ENCODE results near the gene PHTF2.

The PHTF2 gene

DNA sequence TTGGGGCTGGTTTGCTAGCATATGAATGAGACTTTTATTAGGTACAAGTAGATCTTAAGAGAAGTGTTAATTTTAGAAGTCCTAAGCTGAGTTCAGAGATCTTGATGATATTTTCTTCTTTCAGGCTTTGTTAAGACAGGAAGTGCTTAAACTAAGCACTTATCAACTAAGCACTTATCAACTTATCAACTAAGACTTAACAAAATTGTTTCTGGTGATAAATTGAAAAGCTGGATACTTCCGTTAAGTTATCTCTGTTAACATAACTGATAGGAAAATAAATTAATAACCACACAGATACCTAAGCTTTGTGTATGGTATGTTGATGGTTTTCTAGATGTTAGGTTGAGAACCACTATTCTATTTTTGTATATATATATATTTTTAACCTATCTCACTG lies 113.7 kb downstream of the PHTF2 start:
- TF ChIP-seq, protein P1, sequence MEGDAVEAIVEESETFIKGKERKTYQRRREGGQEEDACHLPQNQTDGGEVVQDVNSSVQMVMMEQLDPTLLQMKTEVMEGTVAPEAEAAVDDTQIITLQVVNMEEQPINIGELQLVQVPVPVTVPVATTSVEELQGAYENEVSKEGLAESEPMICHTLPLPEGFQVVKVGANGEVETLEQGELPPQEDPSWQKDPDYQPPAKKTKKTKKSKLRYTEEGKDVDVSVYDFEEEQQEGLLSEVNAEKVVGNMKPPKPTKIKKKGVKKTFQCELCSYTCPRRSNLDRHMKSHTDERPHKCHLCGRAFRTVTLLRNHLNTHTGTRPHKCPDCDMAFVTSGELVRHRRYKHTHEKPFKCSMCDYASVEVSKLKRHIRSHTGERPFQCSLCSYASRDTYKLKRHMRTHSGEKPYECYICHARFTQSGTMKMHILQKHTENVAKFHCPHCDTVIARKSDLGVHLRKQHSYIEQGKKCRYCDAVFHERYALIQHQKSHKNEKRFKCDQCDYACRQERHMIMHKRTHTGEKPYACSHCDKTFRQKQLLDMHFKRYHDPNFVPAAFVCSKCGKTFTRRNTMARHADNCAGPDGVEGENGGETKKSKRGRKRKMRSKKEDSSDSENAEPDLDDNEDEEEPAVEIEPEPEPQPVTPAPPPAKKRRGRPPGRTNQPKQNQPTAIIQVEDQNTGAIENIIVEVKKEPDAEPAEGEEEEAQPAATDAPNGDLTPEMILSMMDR (IDR thresholded peaks at IDR 0.05; ENCODE audit: insufficient read depth, low read depth, low read length, missing control alignments), result no peak
- no peak for DNase-seq (ENCODE audit: low read depth)

DNA sequence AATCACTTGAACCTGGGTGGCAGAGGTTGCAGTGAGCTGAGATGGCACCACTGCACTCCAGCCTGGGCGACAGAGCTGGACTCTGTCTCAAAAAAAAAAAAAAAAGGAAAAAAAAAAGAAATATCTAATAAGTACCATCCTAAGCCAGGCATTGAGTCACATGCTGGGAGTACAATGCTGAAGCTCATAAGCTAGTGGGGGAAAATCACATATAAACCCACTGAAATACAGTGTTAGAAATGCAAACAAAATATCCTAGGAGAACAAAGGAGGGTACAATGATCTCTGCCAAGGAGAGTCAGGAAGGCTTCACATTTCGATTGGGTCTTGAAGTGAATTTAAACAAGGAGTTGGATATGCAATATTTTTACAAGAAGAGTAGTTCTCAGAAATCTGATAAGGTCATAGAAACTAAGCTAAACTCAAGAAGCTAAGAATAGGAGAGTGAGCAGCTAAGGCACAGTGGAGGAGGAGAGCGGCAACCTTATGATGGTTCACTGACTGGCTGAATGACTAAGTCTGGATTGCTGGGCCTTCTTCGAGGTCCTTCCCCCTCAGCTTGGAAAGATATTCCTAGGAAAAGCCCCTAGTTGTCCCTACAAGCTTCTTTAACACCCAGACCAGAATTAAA lies 115.5 kb downstream of the PHTF2 start:
- no peak overlapping the region for H3K4me3 ChIP-seq (ENCODE audit: low read length)
- TF ChIP-seq, protein P1 (IDR thresholded peaks at IDR 0.05; ENCODE audit: insufficient read depth, low read depth, low read length, missing control alignments), result no peak
- no peak for DNase-seq (ENCODE audit: low read depth)

More for the DNA sequence above, 113.7 kb downstream of the PHTF2 start:
- no peak overlapping the region for H3K4me3 ChIP-seq (ENCODE audit: low read length)

DNA sequence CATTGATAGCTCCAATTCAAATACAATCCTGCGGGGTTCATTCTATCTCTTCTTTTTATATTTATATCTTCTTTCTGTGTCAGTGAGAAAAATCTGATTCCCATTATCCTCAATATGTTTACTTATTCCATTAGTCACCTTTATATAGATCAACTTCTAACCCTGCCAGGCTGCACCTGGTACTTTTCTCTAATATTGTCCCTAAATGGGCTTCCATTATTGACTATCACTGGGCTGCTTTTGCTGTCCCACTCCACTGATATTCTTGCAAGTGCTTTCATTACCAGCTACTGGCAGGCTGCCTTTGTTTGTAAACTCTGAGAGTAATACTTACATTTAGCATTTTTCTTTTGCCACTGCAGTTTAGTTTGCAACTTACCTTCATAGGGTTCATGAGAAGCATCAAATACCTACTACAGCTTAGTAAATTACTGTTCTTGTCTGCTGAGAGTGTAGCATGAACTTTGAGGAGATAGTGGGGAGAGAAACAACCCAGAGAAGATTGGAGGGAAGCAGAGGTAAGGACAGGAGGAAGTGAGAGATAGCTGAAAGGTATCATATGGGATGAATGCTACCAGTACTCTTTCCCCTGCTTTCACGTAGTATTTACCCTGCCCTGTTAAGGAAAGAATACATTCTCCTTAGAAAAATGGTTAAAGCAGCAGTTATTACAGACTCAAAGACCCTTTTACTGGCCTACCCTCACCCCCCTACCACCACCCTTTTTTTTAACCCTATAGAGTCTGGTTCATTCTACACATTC lies 119.1 kb downstream of the PHTF2 start:
- TF ChIP-seq, protein P1 (IDR thresholded peaks at IDR 0.05; ENCODE audit: insufficient read depth, low read depth, low read length, missing control alignments), result no peak
- DNase-seq (ENCODE audit: low read depth), result no peak
- H3K4me3 ChIP-seq (ENCODE audit: low read length), result no peak overlapping the region

DNA sequence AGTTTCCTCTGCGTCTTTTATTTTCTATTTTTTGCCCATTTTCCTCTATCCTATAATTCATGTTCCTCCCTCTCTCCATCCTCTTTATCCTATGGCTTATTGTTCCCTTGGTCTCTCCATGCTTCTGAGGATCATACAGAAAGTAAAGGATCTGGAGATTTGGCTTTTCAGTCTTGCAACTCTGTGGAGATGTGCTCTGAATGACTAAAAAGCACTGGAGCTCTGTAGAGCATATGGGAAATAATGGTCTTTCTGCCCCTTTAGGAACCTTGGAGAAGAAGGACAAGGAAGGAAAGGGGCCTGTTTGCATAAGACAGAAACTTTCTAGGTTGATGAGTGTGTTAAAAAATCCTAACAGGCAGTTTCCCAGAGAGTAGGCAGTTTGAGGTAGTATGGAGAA lies 120.1 kb downstream of the PHTF2 start:
- TF ChIP-seq, protein P1 (IDR thresholded peaks at IDR 0.05; ENCODE audit: insufficient read depth, low read depth, low read length, missing control alignments), result no peak
- DNase-seq (ENCODE audit: low read depth), result no peak
- H3K4me3 ChIP-seq (ENCODE audit: low read length), result no peak overlapping the region

DNA sequence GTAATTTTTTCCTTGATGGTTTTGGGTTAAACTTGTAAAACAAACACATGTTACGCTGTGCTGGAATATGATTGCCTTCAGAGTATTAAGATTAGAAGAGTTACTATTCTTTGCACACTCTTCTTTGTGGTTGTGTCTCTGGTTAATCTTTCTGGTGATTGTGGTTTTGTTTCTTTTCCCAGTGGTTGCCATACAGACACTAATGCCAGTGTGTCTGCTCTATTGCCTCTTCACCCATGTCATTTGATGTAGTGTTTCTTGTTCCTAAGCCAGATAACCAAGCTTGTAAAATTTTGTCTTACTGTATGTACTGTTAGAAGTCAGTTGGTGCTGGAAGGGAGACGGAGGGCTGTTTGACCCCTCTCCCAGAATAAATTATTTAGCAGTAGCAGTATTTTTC lies 124.8 kb downstream of the PHTF2 start:
- no peak for DNase-seq (ENCODE audit: low read depth)
- TF ChIP-seq, protein P1 (IDR thresholded peaks at IDR 0.05; ENCODE audit: insufficient read depth, low read depth, low read length, missing control alignments), result no peak

DNA sequence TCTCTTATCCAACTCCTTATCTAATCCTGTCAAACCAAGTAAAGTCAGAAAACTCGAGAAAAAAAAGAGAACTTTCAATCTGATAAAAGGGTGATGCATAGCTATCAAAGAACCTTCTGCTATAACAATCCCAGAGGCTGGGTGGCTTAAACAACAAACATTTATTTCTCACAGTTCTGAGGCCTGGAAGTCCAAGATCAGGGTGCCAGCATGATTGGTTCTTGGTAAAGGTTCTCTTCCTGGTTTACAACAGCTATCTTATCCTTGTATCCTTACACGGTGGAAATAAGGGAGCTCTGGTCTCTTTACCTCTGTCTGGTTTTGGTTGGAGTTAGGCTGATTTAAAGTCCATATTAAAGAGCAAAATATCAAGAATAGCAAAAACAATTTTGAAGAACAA lies 131.9 kb downstream of the PHTF2 start:
- H3K4me3 ChIP-seq (ENCODE audit: low read length), result no peak overlapping the region
- TF ChIP-seq, protein P1 (IDR thresholded peaks at IDR 0.05; ENCODE audit: insufficient read depth, low read depth, low read length, missing control alignments), result no peak
- no peak for DNase-seq (ENCODE audit: low read depth)

More for the DNA sequence above, 124.8 kb downstream of the PHTF2 start:
- H3K4me3 ChIP-seq (ENCODE audit: low read length), result no peak overlapping the region

All from epithelial cell of esophagus (primary cell).